GM19397 (cell line): ENCODE results near the gene MDM4.

Experiments
- ATAC-seq: cut with Tn5 transposase; IDR thresholded peaks from one replicate; pipeline ENCODE4 v1.9.1; 2021; ENCODE audit warnings: mild to moderate bottlenecking, moderate library complexity; ENCODE audit not compliant: unreplicated experiment

The MDM4 gene

GRCh38 chr1:204600968-204601367 is 84.8 kb downstream of the MDM4 start:
- no peak for ATAC-seq

GRCh38 chr1:204602111-204602579 is 85.9 kb downstream of the MDM4 start:
- no peak for ATAC-seq

GRCh38 chr1:204602871-204603542 is 86.8 kb downstream of the MDM4 start:
- ATAC-seq = no peak

GRCh38 chr1:204605791-204606190 is 89.6 kb downstream of the MDM4 start:
- no peak for ATAC-seq
